CD8-positive, alpha-beta memory T cell (primary cell): Measurements from ENCODE around the gene TUBB4B. TPM values are rescaled to one million over a fixed set of nuclear protein-coding genes. Genes with fewer than 3 reads are reported as not detected.
A peak's percentile ranks its signal among the peaks of the same experiment; 100 is the strongest.

Source experiments
- CTCF ChIA-PET: fragments of 350-600 bp; sonication (Branson Sonifier 250); formaldehyde crosslinking; loops from one replicate; lab custom pipeline; 2021; ENCODE audit warnings: antibody characterized with exemption; lab: Charles Lee
- POLR2A ChIA-PET: fragments of 350-600 bp; sonication (Branson Sonifier 250); formaldehyde crosslinking; loops from one replicate; lab custom pipeline; 2021; ENCODE audit warnings: antibody characterized with exemption; lab: Charles Lee
- DNase-seq, 5 donors: peaks; one replicate each; pipeline versions ENCODE4 v3.0.0 to v3.0.0-alpha.2; 2020 to 2022; ENCODE audit warnings: mixed read lengths in 1 of 5
- H3K27ac ChIP-seq: one replicate; pipeline ENCODE4 v1.7.0; 2013; ENCODE audit warnings: low read depth, mild to moderate bottlenecking, low read length, moderate library complexity
- H3K27me3 ChIP-seq: 2 replicates; pipeline ENCODE4 v1.7.0; 2013; ENCODE audit warnings: low read length, mild to moderate bottlenecking; ENCODE audit not compliant: insufficient read depth, poor library complexity, severe bottlenecking
- H3K36me3 ChIP-seq: 2 replicates; pipeline ENCODE4 v1.7.0; 2013; ENCODE audit warnings: mild to moderate bottlenecking, low read length, moderate library complexity; ENCODE audit not compliant: insufficient read depth
- H3K4me1 ChIP-seq: 2 replicates; pipeline ENCODE4 v1.7.0; 2013; ENCODE audit warnings: mild to moderate bottlenecking, low read length, moderate library complexity; ENCODE audit not compliant: insufficient read depth
- H3K4me3 ChIP-seq: 2 replicates; pipeline ENCODE4 v1.7.0; 2013; ENCODE audit warnings: mild to moderate bottlenecking, low read length
- H3K9me3 ChIP-seq: 2 replicates; pipeline ENCODE4 v1.7.0; 2013; ENCODE audit warnings: mild to moderate bottlenecking, low read length
- H3K27ac Mint-ChIP-seq, 8 donors: one replicate each; pipeline ENCODE4 v1.8.0; 2020 to 2021; ENCODE audit warnings: mixed read lengths in 8 of 8, mild to moderate bottlenecking in 6 of 8, inconsistent platforms in 3 of 8, moderate library complexity in 3 of 8
- H3K27me3 Mint-ChIP-seq, 2 donors: one replicate each; pipeline ENCODE4 v1.8.0; 2020 to 2021; ENCODE audit warnings: mixed read lengths in 2 of 2, mild to moderate bottlenecking in 1 of 2, moderate library complexity in 1 of 2
- H3K36me3 Mint-ChIP-seq, 3 donors: one replicate each; pipeline ENCODE4 v1.8.0; 2020 to 2021; ENCODE audit warnings: mixed read lengths in 3 of 3, inconsistent platforms in 1 of 3, mild to moderate bottlenecking in 1 of 3
- H3K4me1 Mint-ChIP-seq, 3 donors: one replicate each; pipeline ENCODE4 v1.8.0; 2020 to 2021; ENCODE audit warnings: mixed read lengths in 3 of 3, inconsistent platforms in 1 of 3, mild to moderate bottlenecking in 1 of 3
- H3K4me3 Mint-ChIP-seq, 7 donors: one replicate each; pipeline ENCODE4 v1.8.0; 2020 to 2021; ENCODE audit warnings: mixed read lengths in 7 of 7, mild to moderate bottlenecking in 6 of 7, moderate library complexity in 4 of 7, inconsistent platforms in 2 of 7
- H3K9me3 Mint-ChIP-seq, 5 donors: one replicate each; pipeline ENCODE4 v1.8.0; 2020 to 2022; ENCODE audit warnings: mixed read lengths in 5 of 5, mild to moderate bottlenecking in 3 of 5, moderate library complexity in 2 of 5, inconsistent platforms in 1 of 5
- polyA plus RNA-seq: library from polyadenylated mRNA; unstranded; fragments of 300-500 nt; fragmentation: Illumina TruSeq; gene quantifications from one replicate; pipeline ENCODE4 v1.2.3, GENCODE V29; 2021
- total RNA-seq, 2 experiments: library from RNA; stranded (reverse); gene quantifications; one replicate each; pipeline ENCODE4 v1.2.3, GENCODE V29; 2021

Gene TUBB4B
- total and polyA plus RNA-seq, 3 experiments from 2014 or later: 64.6 to 331 (median 322) TPM

GRCh38 chr9:137272241-137273094, 31.4 kb downstream of the TUBB4B start:
- Histone ChIP-seq H3K9me3 (no peaks in the 10 kb centered on the region), H3K4me3 (no peak overlapping the region), H3K36me3 (no peaks in the 10 kb centered on the region), H3K4me1 (peaks cover 19% of the 10 kb centered on the region), H3K27me3 (no peaks in the 10 kb centered on the region), H3K27ac (no peak overlapping the region)
- H3K36me3 Mint-ChIP-seq: peaks cover 5 to 36% (median 14%) of the 10 kb centered on the region in 3 donors
- no peak for DNase-seq
- no peak overlapping the region for H3K4me3 Mint-ChIP-seq
- H3K27me3 Mint-ChIP-seq: peaks cover 5% of the 10 kb centered on the region in 2 donors
- peak overlapping the region in 1 of 8 donors; percentile 46 for H3K27ac Mint-ChIP-seq
- no peaks in the 10 kb centered on the region for H3K9me3 Mint-ChIP-seq
- H3K4me1 Mint-ChIP-seq: peaks cover 8 to 29% (median 10%) of the 10 kb centered on the region in 3 donors
- ChIA-PET CTCF (interaction anchor here (1.4 kb wide), 1 partner anchor 36 kb away, joined by 3 read pairs; no protein-coding TSS in a partner anchor), POLR2A (no interaction called here)

GRCh38 chr9:137273095-137273490, 32.0 kb downstream of the TUBB4B start:
- no peaks in the 10 kb centered on the region for H3K9me3 Mint-ChIP-seq
- H3K9me3 ChIP-seq: no peaks in the 10 kb centered on the region
- H3K4me1 ChIP-seq: peaks cover 25% of the 10 kb centered on the region
- H3K4me3 Mint-ChIP-seq: no peak overlapping the region
- H3K27me3 ChIP-seq: no peaks in the 10 kb centered on the region
- H3K27ac ChIP-seq: no peak overlapping the region
- ChIA-PET POLR2A (no interaction called here), CTCF (no interaction called here)
- no peak overlapping the region for H3K27ac Mint-ChIP-seq
- H3K36me3 Mint-ChIP-seq: peaks cover 5 to 29% (median 11%) of the 10 kb centered on the region in 3 donors
- DNase-seq: no peak
- no peaks in the 10 kb centered on the region for H3K36me3 ChIP-seq
- H3K27me3 Mint-ChIP-seq: peaks cover 5% of the 10 kb centered on the region in 2 donors
- peaks cover 10 to 34% (median 10%) of the 10 kb centered on the region in 3 donors for H3K4me1 Mint-ChIP-seq
- no peak overlapping the region for H3K4me3 ChIP-seq

DNA sequence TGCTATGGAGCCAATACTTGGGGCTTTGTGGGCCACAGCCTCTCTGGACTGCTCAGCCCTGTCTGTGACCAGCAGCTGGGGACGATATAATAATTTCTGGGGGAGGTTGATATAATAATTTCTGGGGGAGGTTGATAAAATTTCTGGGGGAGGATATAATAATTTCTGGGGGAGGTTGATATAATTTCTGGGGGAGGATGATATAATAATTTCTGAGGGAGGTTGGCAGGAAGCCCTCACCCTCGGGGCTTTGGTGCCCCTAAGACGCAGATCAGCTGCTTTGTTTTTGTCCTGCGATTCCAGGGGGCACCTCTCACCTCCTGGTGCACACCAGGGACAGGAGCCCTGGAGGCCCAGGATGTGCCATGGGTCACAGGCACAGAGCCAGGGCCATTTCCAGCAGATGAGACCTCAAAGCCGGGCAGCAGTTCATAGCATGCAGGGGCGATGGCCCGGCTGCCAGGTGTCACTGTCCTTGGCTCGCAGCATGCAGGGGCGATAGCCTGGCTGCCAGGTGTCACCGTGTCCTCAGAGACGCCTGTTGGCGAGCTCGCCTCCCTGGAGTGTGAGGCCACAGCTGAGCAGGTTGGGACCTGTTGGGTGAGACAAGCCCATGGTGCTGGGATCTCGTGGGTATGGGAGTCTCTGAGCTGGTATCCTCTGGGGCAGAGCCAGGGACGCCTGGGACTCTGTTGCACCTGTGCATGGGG, 32.7 kb downstream of the TUBB4B start:
- no peaks in the 10 kb centered on the region for H3K36me3 ChIP-seq
- peaks cover 6 to 34% (median 10%) of the 10 kb centered on the region in 3 donors for H3K4me1 Mint-ChIP-seq
- H3K4me3 Mint-ChIP-seq: no peak overlapping the region
- H3K36me3 Mint-ChIP-seq: peaks cover 1 to 23% (median 9%) of the 10 kb centered on the region in 3 donors
- DNase-seq: no peak
- no peaks in the 10 kb centered on the region for H3K9me3 ChIP-seq
- H3K27me3 Mint-ChIP-seq: peaks cover 5% of the 10 kb centered on the region in 2 donors
- peaks cover 25% of the 10 kb centered on the region for H3K4me1 ChIP-seq
- CTCF ChIA-PET: no interaction called here
- no peaks in the 10 kb centered on the region for H3K9me3 Mint-ChIP-seq
- H3K27ac ChIP-seq: no peak overlapping the region
- peak overlapping the region in 2 of 8 donors; percentile 7 to 32 for H3K27ac Mint-ChIP-seq
- POLR2A ChIA-PET: no interaction called here
- no peak overlapping the region for H3K4me3 ChIP-seq
- H3K27me3 ChIP-seq: no peaks in the 10 kb centered on the region

- Histone ChIP-seq H3K9me3 (no peaks in the 10 kb centered on the region), H3K36me3 (no peaks in the 10 kb centered on the region), H3K4me1 (peaks cover 25% of the 10 kb centered on the region), H3K27ac (no peak overlapping the region), H3K27me3 (no peaks in the 10 kb centered on the region), H3K4me3 (no peak overlapping the region)
- ChIA-PET CTCF (no interaction called here), POLR2A (no interaction called here)
- H3K4me1 Mint-ChIP-seq: peaks cover 5 to 30% (median 8%) of the 10 kb centered on the region in 3 donors
- no peak for DNase-seq
- peak overlapping the region in 2 of 8 donors; percentile 29 to 64 for H3K27ac Mint-ChIP-seq
- peak overlapping the region in 3 of 7 donors; percentile 20 to 80 (median 34) for H3K4me3 Mint-ChIP-seq
- H3K36me3 Mint-ChIP-seq: peaks cover 0 to 11% (median 5%) of the 10 kb centered on the region in 3 donors
- peaks cover 5% of the 10 kb centered on the region in 2 donors for H3K27me3 Mint-ChIP-seq
- H3K9me3 Mint-ChIP-seq: no peaks in the 10 kb centered on the region
Observed at GRCh38 chr9:137275203-137275587, 34.1 kb downstream of the TUBB4B start.

DNA sequence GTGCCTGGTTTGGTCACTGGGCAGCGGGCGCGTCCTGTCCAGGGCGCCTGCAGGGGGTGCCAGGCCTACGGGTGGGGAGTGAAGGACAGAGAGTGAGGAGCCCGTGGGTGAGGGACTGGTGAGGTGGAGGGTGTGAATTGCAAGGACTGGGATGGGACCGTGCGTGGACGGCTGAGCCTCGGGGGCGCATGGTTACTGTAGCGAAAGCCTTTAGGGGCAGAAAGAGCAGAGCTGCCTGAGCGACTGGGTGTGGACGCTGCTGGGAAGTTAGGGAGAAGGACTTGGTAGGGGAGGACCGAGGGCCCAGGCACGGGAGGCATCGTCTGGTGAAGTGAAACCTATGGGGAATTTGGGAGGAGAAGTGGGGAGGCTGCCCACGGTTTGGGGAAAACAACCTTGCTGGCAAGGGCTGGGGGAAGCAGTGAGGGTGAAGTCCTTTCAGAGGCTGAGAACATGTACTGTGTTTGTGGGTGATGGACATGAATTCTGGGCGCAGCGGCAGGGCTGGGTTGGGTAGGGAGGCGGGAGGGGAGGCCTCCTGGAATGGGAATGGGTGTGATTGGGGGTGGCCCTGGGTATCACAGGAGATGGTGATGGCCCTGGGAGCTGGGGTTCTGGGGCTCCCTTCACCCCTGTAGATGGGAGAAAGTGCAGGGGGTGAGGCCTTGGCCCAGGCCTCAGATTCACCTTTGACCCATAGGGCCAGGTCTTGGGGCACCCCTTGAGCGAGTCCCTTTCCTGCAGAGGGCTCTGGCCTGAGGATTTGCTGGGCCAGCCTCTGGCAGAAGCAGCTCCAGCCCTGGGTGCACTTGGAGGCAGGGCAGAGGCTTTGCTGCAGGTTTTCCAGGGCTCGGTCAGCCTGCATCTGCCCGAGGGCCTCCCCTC, 34.7 kb downstream of the TUBB4B start:
- CTCF ChIA-PET: no interaction called here
- Histone ChIP-seq H3K4me1 (peaks cover 25% of the 10 kb centered on the region), H3K4me3 (no peak overlapping the region), H3K27me3 (no peaks in the 10 kb centered on the region), H3K27ac (peak overlapping the region; percentile 65), H3K9me3 (no peaks in the 10 kb centered on the region), H3K36me3 (no peaks in the 10 kb centered on the region)
- no peaks in the 10 kb centered on the region for H3K9me3 Mint-ChIP-seq
- H3K27me3 Mint-ChIP-seq: peaks cover 5% of the 10 kb centered on the region in 2 donors
- no peak for DNase-seq
- H3K36me3 Mint-ChIP-seq: peaks cover 0 to 11% (median 5%) of the 10 kb centered on the region in 3 donors
- POLR2A ChIA-PET: no interaction called here
- peaks cover 5 to 30% (median 8%) of the 10 kb centered on the region in 3 donors for H3K4me1 Mint-ChIP-seq
- H3K4me3 Mint-ChIP-seq: peak overlapping the region in 2 of 7 donors; percentile 20 to 81
- H3K27ac Mint-ChIP-seq: peak overlapping the region in 3 of 8 donors; percentile 29 to 66 (median 36)

- H3K4me1 Mint-ChIP-seq: peaks cover 0 to 23% (median 4%) of the 10 kb centered on the region in 3 donors
- no peak overlapping the region for H3K4me3 ChIP-seq
- peaks cover 0 to 3% (median 2%) of the 10 kb centered on the region in 3 donors for H3K36me3 Mint-ChIP-seq
- H3K36me3 ChIP-seq: no peaks in the 10 kb centered on the region
- H3K27me3 ChIP-seq: no peaks in the 10 kb centered on the region
- peaks cover 17% of the 10 kb centered on the region for H3K4me1 ChIP-seq
- H3K27ac Mint-ChIP-seq: peak overlapping the region in 1 of 8 donors; percentile 74
- POLR2A ChIA-PET: no interaction called here
- H3K4me3 Mint-ChIP-seq: peak overlapping the region in 3 of 7 donors; percentile 32 to 65 (median 36)
- peak overlapping the region; percentile 65 for H3K27ac ChIP-seq
- CTCF ChIA-PET: interaction anchor here (0.7 kb wide), 1 partner anchor 10 kb away, joined by 3 read pairs; no protein-coding TSS in a partner anchor
- H3K9me3 Mint-ChIP-seq: no peaks in the 10 kb centered on the region
- DNase-seq: no peak
- H3K9me3 ChIP-seq: no peaks in the 10 kb centered on the region
- H3K27me3 Mint-ChIP-seq: peaks cover 5% of the 10 kb centered on the region in 2 donors
Observed at GRCh38 chr9:137276473-137277328, 35.6 kb downstream of the TUBB4B start.
